Measurements from ENCODE around the gene NAT14.

DNA sequence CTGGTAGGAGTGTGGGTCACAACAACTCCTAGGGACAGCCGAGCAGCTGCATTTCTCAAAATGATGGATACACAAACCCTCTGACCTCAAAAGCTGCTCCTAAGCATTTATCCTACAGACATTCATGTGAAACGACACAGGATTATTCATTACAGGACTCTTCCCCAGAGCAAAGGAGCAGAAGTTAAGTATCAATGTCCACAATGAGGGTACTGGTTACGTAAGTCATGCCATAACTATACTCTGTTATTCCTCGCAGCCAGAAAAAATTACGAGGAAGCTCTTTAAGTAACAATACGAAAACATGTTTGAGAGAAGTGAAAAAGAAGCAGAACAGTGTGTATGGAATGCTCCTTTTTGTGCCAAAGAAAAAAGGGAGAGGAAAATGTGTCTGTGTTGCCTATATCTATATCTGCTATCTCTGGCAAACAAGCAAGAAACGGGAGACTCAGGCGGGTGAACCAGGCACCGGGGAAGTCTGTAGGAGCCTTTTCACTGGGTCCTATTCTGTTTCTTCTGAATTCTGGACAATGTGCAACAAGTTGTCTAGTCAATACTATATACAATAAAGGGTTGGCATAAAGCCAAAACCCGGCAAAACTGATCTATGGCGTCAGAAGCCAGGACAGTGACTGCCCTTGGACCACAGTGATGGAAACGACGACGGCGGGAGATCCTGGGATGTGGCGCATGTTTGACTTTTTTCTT is 24.9 kb upstream of the NAT14 start:
- TF ChIP-seq POLR2A (IDR thresholded peaks at IDR 0.05; ENCODE audit: low read length) (no peak), GATA1 (IDR thresholded peaks at IDR 0.05; ENCODE audit: low read depth, low read length) (no peak)
